BJ (cell line): Measurements from ENCODE around the gene CCR7. TPM values are rescaled to one million over a fixed set of nuclear protein-coding genes. Genes with fewer than 3 reads are reported as not detected.
A peak's percentile ranks its signal among the peaks of the same experiment; 100 is the strongest.

Experiments used
- CTCF ChIA-PET: fragments of 350-600 bp; formaldehyde crosslinking; extraction: SDS; loops from one replicate; lab custom pipeline; 2021; ENCODE audit warnings: antibody characterized with exemption, inconsistent platforms; lab: Yijun Ruan, JAX
- POLR2A ChIA-PET: fragments of 300-600 bp; sonication (Branson Sonifier 250); formaldehyde crosslinking; extraction: SDS; loops from one replicate; lab custom pipeline; 2021; ENCODE audit warnings: antibody characterized with exemption; lab: Charles Lee
- DNase-seq: peaks from one replicate; pipeline ENCODE4 v3.0.0-alpha.2; 2011; ENCODE audit warnings: low read depth
- H3K27me3 ChIP-seq: 2 replicates; pipeline ENCODE4 v1.6.0; 2011; ENCODE audit warnings: low read length; ENCODE audit not compliant: control insufficient read depth, insufficient read depth
- H3K36me3 ChIP-seq: 2 replicates; pipeline ENCODE4 v1.5.1; 2011; ENCODE audit warnings: low read length; ENCODE audit not compliant: control insufficient read depth, insufficient read depth
- H3K4me3 ChIP-seq: 2 replicates; pipeline ENCODE4 v1.5.1; 2011; ENCODE audit warnings: low read depth, mild to moderate bottlenecking, control low read depth, low read length
- CTCF ChIP-seq: IDR thresholded peaks from 2 replicates; pipeline ENCODE4 v1.5.1; 2011; ENCODE audit warnings: low read depth, mild to moderate bottlenecking, control low read depth, inconsistent platforms, low read length, moderate library complexity; ENCODE audit not compliant: insufficient read depth
- polyA plus RNA-seq: library from polyadenylated mRNA; depleted of rRNA; stranded (reverse); fragments of >200 nt; gene quantifications from 2 replicates; pipeline ENCODE4 v1.2.3, GENCODE V29; 2011

Gene CCR7
- polyA plus RNA-seq, 1 experiment: 0.45 TPM

- ChIA-PET CTCF (interaction anchor here (0.6 to 19.2 kb wide), 10 partner anchors 19 to 1818 kb away, joined by 3 to 382 read pairs (median 4); partner anchors contain the start of gene IGFBP4), POLR2A (interaction anchor here (0.5 kb wide), 1 partner anchor 234 kb away, joined by 6 read pairs; no protein-coding TSS in a partner anchor)
- DNase-seq: no peak
- Histone ChIP-seq H3K4me3 (no peak overlapping the region), H3K36me3 (no peaks in the 10 kb centered on the region), H3K27me3 (no peaks in the 10 kb centered on the region)
- TF ChIP-seq CTCF: no peak
Measured at GRCh38 chr17:40555296-40556190, 9.7 kb downstream of the CCR7 start.

GRCh38 chr17:40554646-40555295, 10.5 kb downstream of the CCR7 start:
- H3K36me3 ChIP-seq: no peaks in the 10 kb centered on the region
- no peaks in the 10 kb centered on the region for H3K27me3 ChIP-seq
- no peak overlapping the region for H3K4me3 ChIP-seq
- CTCF ChIA-PET: interaction anchor here (0.6 to 19.2 kb wide), 7 partner anchors 18 to 1819 kb away, joined by 3 to 382 read pairs (median 3); no protein-coding TSS in a partner anchor
- no peak for DNase-seq
- no peak for TF ChIP-seq CTCF
- POLR2A ChIA-PET: interaction anchor here (0.5 kb wide), 1 partner anchor 233 kb away, joined by 6 read pairs; no protein-coding TSS in a partner anchor

- H3K4me3 ChIP-seq: no peak overlapping the region
- ChIA-PET POLR2A (interaction anchor here (0.7 to 0.9 kb wide), 2 partner anchors 94 to 246 kb away, joined by 4 read pairs; no protein-coding TSS in a partner anchor), CTCF (interaction anchor here (0.6 to 19.2 kb wide), 9 partner anchors 17 to 608 kb away, joined by 3 to 382 read pairs (median 3); no protein-coding TSS in a partner anchor)
Measured at GRCh38 chr17:40553694-40554534, 11.4 kb downstream of the CCR7 start.

More at GRCh38 chr17:40553694-40554534, 11.4 kb downstream of the CCR7 start:
- DNase-seq: peak; percentile 51
- H3K27me3 ChIP-seq: no peaks in the 10 kb centered on the region
- TF ChIP-seq CTCF: no peak
- H3K36me3 ChIP-seq: no peaks in the 10 kb centered on the region
